H1 (cell line): ENCODE data around the gene SERPINB6. TPM values are rescaled to one million over a fixed set of nuclear protein-coding genes. Genes with fewer than 3 reads are reported as not detected.

ENCODE experiments used
- CEBPB ChIP-seq: IDR thresholded peaks from 2 replicates; pipeline ENCODE4 v1.6.1; 2012; ENCODE audit warnings: low read depth, low read length
- polyA plus RNA-seq, 7 experiments: library from polyadenylated mRNA; depleted of rRNA in 3 of 7; stranded (reverse) in 5 of 7; unstranded in 2 of 7; fragments of >200 nt in 5 of 7; fragments of 200-250 nt in 2 of 7; gene quantifications; 1 replicate in 5 of 7; 2 replicates in 1 of 7; 4 replicates in 1 of 7; pipeline versions ENCODE4 v1.2.1 to v1.2.3, GENCODE V29; 2011 to 2013; ENCODE audit warnings: missing spikeins in 2 of 7, mixed read lengths in 2 of 7
- total RNA-seq: library from RNA; stranded (reverse); fragmentation: NEBNext Ultra II Directional; extraction: Animal tissue kit (Norgen Biotek cat#: 25700); gene quantifications from 2 replicates; pipeline ENCODE4 v1.2.1, GENCODE V29; 2021

Gene SERPINB6
- total and polyA plus RNA-seq, 2 of the 8 experiments (the other 6 are each of a cell fraction or from before 2014, with no cell fraction given): 27.2 to 29.4 TPM

GRCh38 chr6:2969549-2969948, 1.8 kb downstream of the SERPINB6 start (continued):
- no peak for TF ChIP-seq CEBPB
